ENCODE results near the gene ZFP64. TPM values are rescaled to one million over a fixed set of nuclear protein-coding genes. Genes with fewer than 3 reads are reported as not detected.

ZFP64 gene
- total RNA-seq: 40.5 and 58.4 TPM in 2 replicates

DNA sequence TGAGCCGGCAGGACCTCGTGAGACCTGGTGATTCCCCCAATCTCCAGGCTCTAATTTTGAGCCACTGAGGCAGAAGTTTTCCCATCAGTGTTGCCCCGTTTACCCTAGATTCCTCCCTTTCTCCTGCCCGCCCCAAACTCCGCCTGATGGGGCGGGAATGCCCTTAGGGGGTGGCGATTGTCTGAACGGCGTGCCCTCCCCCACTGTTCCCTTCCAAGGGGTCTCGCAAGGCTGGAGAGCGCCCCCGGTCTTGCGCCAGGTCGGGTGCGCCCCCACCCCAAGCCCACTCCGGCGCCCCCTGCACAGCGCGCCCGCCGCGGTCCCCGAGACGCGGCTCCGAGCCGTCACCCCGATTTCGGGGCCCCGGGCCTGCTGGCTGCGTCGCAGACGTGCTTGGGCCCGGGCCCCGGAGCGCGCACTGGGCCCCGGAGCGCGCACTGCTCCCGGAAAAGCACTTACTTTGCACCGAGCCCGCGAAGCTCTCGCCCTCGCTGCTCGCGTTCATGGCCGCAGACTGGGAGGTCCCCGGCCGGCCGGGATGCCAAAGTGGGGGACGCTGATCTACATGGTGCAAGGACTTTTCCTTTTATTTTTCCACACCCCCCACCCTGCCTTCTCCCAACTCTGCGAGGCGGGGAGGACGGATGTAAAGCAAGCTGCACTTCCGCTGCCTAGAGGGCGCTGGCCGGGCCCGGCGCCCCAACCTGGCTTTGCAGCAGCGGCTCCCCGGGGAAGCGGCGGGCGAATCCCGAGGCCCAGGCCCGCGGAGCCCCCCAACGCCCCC, at the start of gene ZFP64:
TSS of gene ZFP64 (minus strand) at position 648 of the 784 bp plus-strand sequence. CDS start at position 505, 143 bp downstream.

All from nasal cavity respiratory epithelium epithelial cell of viscerocranial mucosa (primary cell).